Left kidney (tissue), 2 donors: ENCODE measurements around the gene KRTAP26-1. TPM values are rescaled to one million over a fixed set of nuclear protein-coding genes. Genes with fewer than 3 reads are reported as not detected.

Experiments used
- DNase-seq: peaks from one replicate; pipeline ENCODE4 v3.0.0-alpha.2; 2013
- polyA plus RNA-seq: library from polyadenylated mRNA; unstranded; fragments of 120-200 nt; gene quantifications from one replicate; pipeline ENCODE4 v1.2.1, GENCODE V29; 2013; ENCODE audit not compliant: insufficient read length

Gene KRTAP26-1
- polyA plus RNA-seq, 1 donor = not detected

DNA sequence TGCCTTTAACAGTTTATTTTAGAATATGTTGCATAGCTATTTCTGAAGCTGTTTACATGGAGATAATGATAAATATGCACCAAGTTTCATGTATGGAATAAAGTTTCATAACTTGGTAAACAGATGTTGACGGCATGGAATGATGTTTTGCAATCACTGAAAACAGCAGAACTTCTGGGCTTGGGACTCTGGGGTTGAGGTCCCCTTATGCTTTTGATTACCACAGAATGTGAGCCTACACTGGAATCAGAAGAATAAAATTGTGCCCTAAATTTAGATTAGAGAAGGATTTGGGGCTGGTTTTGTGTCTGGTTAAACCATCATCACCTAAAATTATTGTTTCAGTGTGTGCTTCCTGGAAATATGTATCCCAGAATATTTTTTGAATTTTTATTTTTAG lies 48.5 kb downstream of the KRTAP26-1 start:
- DNase-seq = no peak

GRCh38 chr21:30271156-30271555 lies 49.0 kb downstream of the KRTAP26-1 start:
- DNase-seq = no peak

- no peak for DNase-seq
Observed at GRCh38 chr21:30269803-30270530, 50.1 kb downstream of the KRTAP26-1 start.

Other genes with a start within 250 kb of the KRTAP26-1 start
- not detected for gene CLDN17, start 153.5 kb downstream of the KRTAP26-1 start, polyA plus RNA-seq
- gene CLDN8, start 104.2 kb downstream of the KRTAP26-1 start, polyA plus RNA-seq = 48.9 TPM
- gene KRTAP24-1, start 37.4 kb downstream of the KRTAP26-1 start, polyA plus RNA-seq = not detected
- gene KRTAP25-1, start 30.8 kb downstream of the KRTAP26-1 start, polyA plus RNA-seq = not detected
- not detected for gene KRTAP27-1, start 17.4 kb upstream of the KRTAP26-1 start, polyA plus RNA-seq
- not detected for gene KRTAP23-1, start 28.3 kb upstream of the KRTAP26-1 start, polyA plus RNA-seq
- gene KRTAP13-2, start 52.0 kb upstream of the KRTAP26-1 start, polyA plus RNA-seq = not detected
- gene KRTAP13-1, start 75.7 kb upstream of the KRTAP26-1 start, polyA plus RNA-seq = not detected
- not detected for gene KRTAP13-3, start 105.6 kb upstream of the KRTAP26-1 start, polyA plus RNA-seq
- gene KRTAP13-4, start 109.9 kb upstream of the KRTAP26-1 start, polyA plus RNA-seq = not detected
- gene KRTAP15-1, start 120.0 kb upstream of the KRTAP26-1 start, polyA plus RNA-seq = not detected
- not detected for gene KRTAP19-1, start 160.1 kb upstream of the KRTAP26-1 start, polyA plus RNA-seq
- not detected for gene KRTAP19-2, start 167.1 kb upstream of the KRTAP26-1 start, polyA plus RNA-seq
- not detected for gene KRTAP19-3, start 171.7 kb upstream of the KRTAP26-1 start, polyA plus RNA-seq
- gene KRTAP19-4, start 176.8 kb upstream of the KRTAP26-1 start, polyA plus RNA-seq = not detected
- gene KRTAP19-5, start 181.8 kb upstream of the KRTAP26-1 start, polyA plus RNA-seq = not detected
- gene KRTAP19-6, start 221.5 kb upstream of the KRTAP26-1 start, polyA plus RNA-seq = not detected
- not detected for gene KRTAP19-7, start 241.0 kb upstream of the KRTAP26-1 start, polyA plus RNA-seq